Measurements from ENCODE around the gene OR10A3.

Gene OR10A3

DNA sequence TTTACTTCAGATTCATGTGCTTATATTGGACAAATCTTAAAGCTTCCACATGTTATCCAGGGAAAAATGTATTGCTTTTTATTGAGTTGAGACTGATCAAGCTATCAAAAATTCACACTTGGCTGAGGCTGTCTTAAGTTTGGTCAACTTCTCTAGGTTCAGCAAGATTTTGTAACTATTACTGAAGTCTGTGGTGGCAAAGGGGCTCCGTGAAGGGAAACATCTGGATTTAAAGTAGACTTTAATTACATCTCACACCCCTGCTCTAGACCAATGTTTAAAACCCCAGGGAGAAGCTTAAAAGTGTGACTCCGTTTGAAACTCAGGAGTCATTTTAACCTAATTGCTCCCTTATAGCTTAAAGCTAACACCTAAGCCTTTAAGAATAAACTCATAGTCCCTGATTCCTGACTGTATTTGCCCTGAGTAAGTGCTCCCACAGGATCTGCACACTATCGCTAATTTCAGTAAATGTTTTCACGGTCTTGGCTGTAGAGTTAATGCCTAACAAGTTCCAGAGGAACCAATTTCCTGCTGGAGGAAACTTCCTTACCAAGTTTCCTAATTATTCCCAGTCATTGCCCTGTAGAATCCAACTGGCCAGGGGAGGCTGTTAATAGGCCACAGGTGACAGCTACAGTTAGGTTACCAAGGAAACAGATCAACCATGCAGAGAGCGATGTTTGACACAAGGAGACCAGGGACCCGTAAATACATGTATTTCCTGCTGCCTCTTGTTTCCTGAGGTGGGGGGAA lies 50.9 kb downstream of the OR10A3 start:
- no peak for FAIRE-seq

DNA sequence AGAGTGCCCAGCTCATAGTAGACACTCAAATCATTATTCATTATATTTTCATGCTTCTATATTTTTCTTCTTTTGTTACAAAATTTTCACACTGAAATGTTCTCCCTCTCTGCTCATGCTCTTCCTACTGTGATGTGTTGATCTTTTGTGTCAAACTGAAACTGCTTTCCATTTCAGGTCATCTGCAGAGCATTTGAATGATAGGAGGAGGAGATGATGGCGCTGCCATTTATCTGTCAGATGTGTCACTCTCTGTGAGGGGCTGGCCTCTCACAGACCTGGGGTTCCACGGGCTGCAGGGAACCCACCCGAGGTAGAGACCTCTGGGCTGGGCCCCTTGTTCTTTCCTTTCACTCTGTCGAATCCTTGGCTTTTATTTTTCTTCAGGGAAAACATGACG lies 51.5 kb downstream of the OR10A3 start:
- no peak for FAIRE-seq

Data from A204.1 (cell line).